Ascending aorta (tissue), 2 donors: Measurements from ENCODE around the gene MED1. TPM values are rescaled to one million over a fixed set of nuclear protein-coding genes. Genes with fewer than 3 reads are reported as not detected.
"Not testable (repeated sequence)": the region's sequence is repeated elsewhere in the genome, so short reads cannot be mapped to it uniquely, and the experiment has no call there.

Experiments used
- DNase-seq, 2 donors: peaks; one replicate each; pipeline ENCODE4 v3.0.0-alpha.2; 2019; ENCODE audit warnings: low spot score in 2 of 2
- H3K27ac ChIP-seq, 2 donors: fragments of 200-600 bp; sonication (generic); one replicate each; pipeline ENCODE4 v1.5.1; 2016 to 2017; ENCODE audit warnings: mild to moderate bottlenecking in 1 of 2
- H3K27me3 ChIP-seq: fragments of 200-600 bp; sonication (generic); one replicate; pipeline ENCODE4 v1.5.1; 2017
- H3K36me3 ChIP-seq, 2 donors: fragments of 200-600 bp; sonication (generic); one replicate each; pipeline ENCODE4 v1.5.1; 2016
- H3K4me1 ChIP-seq, 2 donors: fragments of 200-600 bp; sonication (generic); one replicate each; pipeline ENCODE4 v1.5.1; 2016 to 2017; ENCODE audit warnings: mild to moderate bottlenecking in 1 of 2
- H3K4me3 ChIP-seq, 2 donors: fragments of 200-600 bp; sonication (generic); one replicate each; pipeline ENCODE4 v1.5.1; 2016 to 2017; ENCODE audit warnings: mild to moderate bottlenecking in 1 of 2
- H3K9me3 ChIP-seq, 2 donors: fragments of 200-600 bp; sonication (generic); one replicate each; pipeline ENCODE4 v1.5.1; 2016
- intact Hi-C: fragments of 100-400 bp; cut with DNase I; formaldehyde crosslinking; loops from one replicate; pipeline ENCODE4 v1.15.1; 2023
- total RNA-seq: library from RNA; depleted of rRNA; stranded (reverse); fragments of >200 nt; gene quantifications from one replicate; pipeline ENCODE4 v1.1.0, GENCODE V29; 2016
- TF ChIP-seq, protein P1 (sequence below), 3 experiments: fragments of 200-600 bp in 2 of 3; fragments of 450-650 bp in 1 of 3; sonication (generic) in 2 of 3; IDR thresholded peaks; one replicate each; pipeline ENCODE4 v1.5.1; 2016 to 2019; ENCODE audit warnings: antibody characterized with exemption in 3 of 3, mild to moderate bottlenecking in 1 of 3, moderate library complexity in 1 of 3

The MED1 gene
- total RNA-seq, 1 donor from 2014 or later, result 11.8 TPM

DNA sequence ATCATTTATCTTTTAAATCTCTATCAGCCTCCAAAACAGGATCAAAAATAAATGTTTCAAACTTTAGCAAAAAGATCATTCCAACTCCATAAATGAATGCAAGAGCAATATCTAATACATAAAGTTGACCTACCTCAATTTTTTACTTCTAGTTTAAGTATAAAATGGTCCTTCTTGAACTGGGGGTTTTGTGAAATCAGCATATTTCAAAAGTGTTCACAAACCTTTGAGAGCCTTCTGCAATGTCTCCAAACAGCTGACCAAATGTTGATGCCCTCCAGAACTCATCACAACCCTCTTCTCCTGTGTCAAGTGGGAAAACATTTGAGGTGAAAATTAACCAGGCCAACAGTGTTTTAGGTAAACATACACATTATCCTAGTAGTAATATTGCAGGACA is 7.7 kb downstream of the MED1 start:
- Histone ChIP-seq H3K4me3 (no peak overlapping the region), H3K4me1 (no peaks in the 10 kb centered on the region), H3K27ac (no peak overlapping the region), H3K36me3 (peaks cover 77 to 94% of the 10 kb centered on the region in 2 donors), H3K27me3 (no peaks in the 10 kb centered on the region), H3K9me3 (no peaks in the 10 kb centered on the region)
- TF ChIP-seq, protein P1, sequence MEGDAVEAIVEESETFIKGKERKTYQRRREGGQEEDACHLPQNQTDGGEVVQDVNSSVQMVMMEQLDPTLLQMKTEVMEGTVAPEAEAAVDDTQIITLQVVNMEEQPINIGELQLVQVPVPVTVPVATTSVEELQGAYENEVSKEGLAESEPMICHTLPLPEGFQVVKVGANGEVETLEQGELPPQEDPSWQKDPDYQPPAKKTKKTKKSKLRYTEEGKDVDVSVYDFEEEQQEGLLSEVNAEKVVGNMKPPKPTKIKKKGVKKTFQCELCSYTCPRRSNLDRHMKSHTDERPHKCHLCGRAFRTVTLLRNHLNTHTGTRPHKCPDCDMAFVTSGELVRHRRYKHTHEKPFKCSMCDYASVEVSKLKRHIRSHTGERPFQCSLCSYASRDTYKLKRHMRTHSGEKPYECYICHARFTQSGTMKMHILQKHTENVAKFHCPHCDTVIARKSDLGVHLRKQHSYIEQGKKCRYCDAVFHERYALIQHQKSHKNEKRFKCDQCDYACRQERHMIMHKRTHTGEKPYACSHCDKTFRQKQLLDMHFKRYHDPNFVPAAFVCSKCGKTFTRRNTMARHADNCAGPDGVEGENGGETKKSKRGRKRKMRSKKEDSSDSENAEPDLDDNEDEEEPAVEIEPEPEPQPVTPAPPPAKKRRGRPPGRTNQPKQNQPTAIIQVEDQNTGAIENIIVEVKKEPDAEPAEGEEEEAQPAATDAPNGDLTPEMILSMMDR (IDR thresholded peaks at IDR 0.05), result no peak
- DNase-seq, result no peak
- intact Hi-C loops, result no loop called here

DNA sequence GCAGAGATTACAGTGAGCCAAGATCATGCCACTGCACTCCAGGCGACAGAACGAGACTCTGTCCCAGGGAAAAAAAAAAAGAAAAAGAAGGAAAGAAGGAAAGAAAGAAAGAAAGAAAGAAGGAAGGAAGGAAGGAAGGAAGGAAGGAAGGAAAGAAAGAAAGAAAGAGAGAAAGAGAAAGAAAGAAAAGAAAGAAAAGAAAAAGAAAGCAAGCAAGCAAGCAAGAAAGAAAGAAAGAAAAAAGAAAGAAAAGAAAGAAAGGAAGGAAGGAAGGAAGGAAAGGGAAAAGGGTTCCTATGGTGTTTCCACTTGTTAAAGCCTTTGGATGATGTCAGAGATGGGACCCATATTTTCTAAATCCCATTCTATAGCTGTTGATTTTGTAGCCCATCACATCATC is 11.2 kb downstream of the MED1 start:
- H3K36me3 ChIP-seq, result peaks cover 78 to 95% of the 10 kb centered on the region in 2 donors
- intact Hi-C loops, result not testable (repeated sequence)

DNA sequence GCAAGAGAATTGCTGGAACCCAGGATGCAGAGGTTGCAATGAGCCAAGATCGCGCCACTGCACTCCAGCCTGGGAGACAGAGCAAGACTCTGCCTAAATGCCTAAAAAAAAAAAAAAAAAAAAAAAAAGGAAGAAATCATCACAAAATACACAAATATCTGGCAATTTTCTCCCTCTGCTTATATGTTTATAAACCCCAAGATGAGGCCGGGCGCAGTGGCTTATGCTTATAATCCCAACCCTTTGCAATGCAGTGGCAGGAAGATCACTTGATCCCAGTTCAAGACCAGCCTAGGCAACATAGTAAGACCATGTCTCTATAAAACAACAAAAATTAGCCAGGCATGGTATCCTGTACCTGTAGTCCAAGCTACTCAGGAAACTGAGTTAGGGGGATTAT is 21.5 kb downstream of the MED1 start:
- TF ChIP-seq, protein P1 (IDR thresholded peaks at IDR 0.05), result no peak
- DNase-seq, result no peak
- Histone ChIP-seq H3K4me1 (no peaks in the 10 kb centered on the region), H3K9me3 (no peaks in the 10 kb centered on the region), H3K4me3 (no peak overlapping the region), H3K36me3 (peaks cover 87 to 96% of the 10 kb centered on the region in 2 donors), H3K27ac (no peak overlapping the region), H3K27me3 (no peaks in the 10 kb centered on the region)
- intact Hi-C loops, result no loop called here

More for the DNA sequence above, 11.2 kb downstream of the MED1 start:
- H3K27me3 ChIP-seq, H3K9me3 ChIP-seq, H3K27ac ChIP-seq, H3K4me1 ChIP-seq, DNase-seq, H3K4me3 ChIP-seq: not testable (repeated sequence)

DNA sequence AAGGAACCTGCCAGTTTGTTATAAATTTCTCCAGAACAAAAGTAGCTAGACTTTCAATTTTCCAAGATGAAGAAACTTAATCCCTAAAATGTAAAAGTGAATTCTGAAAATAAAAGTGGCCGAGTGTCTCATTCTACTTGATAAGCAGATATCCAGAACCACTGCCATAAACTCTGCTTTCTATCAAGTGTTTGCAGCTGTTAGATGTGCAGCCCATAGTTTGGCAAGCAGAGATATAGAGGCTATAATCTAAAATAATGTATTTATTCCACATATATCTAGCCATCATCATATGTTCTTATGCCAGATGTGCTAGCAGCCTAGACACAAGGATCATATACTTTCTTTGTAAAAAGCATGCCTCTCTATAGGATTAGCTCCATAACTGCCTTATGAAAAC is 34.9 kb downstream of the MED1 start:
- Histone ChIP-seq H3K9me3 (no peaks in the 10 kb centered on the region), H3K4me3 (no peak overlapping the region), H3K36me3 (peaks cover 67 to 77% of the 10 kb centered on the region in 2 donors), H3K27me3 (no peaks in the 10 kb centered on the region), H3K27ac (no peak overlapping the region), H3K4me1 (no peaks in the 10 kb centered on the region)
- intact Hi-C loops, result no loop called here
- DNase-seq, result no peak
- TF ChIP-seq, protein P1 (IDR thresholded peaks at IDR 0.05), result no peak

DNA sequence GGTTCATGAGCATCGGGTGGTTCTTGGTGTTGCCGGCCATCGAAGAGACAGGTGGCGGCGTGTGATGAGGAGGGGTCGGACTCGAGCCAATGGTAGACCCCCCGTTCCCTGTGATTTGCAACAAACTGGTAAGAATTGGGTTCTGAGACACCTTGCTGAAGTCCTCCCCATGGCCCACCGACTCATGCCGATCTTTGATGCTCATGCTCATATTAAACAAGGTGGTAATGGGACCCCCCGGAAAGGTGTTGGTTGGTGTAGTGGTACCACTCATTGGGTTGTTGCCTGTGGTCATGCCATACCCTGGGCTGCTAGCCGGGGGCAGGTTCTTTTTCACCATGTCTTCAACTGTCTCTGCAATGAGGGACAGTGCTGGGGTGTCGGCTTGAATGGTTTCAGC is 40.8 kb downstream of the MED1 start:
- intact Hi-C loops, result no loop called here
- H3K27me3 ChIP-seq, result no peaks in the 10 kb centered on the region
- no peak for DNase-seq
- H3K9me3 ChIP-seq, result no peaks in the 10 kb centered on the region
- H3K27ac ChIP-seq, result no peak overlapping the region
- no peaks in the 10 kb centered on the region for H3K4me1 ChIP-seq
- TF ChIP-seq, protein P1 (IDR thresholded peaks at IDR 0.05), result no peak
- H3K36me3 ChIP-seq, result peaks cover 62 to 75% of the 10 kb centered on the region in 2 donors
- H3K4me3 ChIP-seq, result no peak overlapping the region

DNA sequence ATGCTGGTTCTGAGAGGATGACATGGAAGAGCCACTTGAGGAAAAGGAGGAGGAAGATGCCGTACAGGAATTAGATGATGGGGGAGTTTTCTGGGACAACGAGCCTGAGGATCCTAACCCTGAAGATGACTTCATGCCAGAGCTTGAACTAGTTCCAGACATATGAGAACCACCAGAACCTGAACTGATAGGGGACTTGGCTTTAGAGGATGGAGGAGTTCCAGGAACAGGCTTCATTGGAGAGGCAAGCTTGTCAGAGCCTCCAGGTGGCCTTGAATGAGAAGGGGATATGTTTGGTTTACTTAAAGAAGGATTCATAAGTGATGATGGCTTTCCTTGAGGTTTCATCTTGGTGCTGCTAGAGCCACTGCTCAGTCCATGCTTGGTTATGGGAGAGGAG is 42.7 kb downstream of the MED1 start:
- Histone ChIP-seq H3K9me3 (no peaks in the 10 kb centered on the region), H3K36me3 (peaks cover 47 to 64% of the 10 kb centered on the region in 2 donors), H3K27me3 (no peaks in the 10 kb centered on the region), H3K4me3 (no peak overlapping the region), H3K27ac (no peak overlapping the region), H3K4me1 (no peaks in the 10 kb centered on the region)
- TF ChIP-seq, protein P1 (IDR thresholded peaks at IDR 0.05), result no peak
- DNase-seq, result no peak
- intact Hi-C loops, result no loop called here
